HCT116 (cell line): Measurements from ENCODE around the gene HDDC3. TPM values are rescaled to one million over a fixed set of nuclear protein-coding genes. Genes with fewer than 3 reads are reported as not detected.
A peak's percentile ranks its signal among the peaks of the same experiment; 100 is the strongest.

Experiments used
- ATAC-seq: fragments of 200-7000 bp; cut with Tn5 transposase; 2 replicates; pipeline ENCODE4 v1.9.1; 2020; ENCODE audit warnings: mild to moderate bottlenecking, moderate library complexity
- BruUV-seq: library from RNA; stranded (reverse); fragments of 400-500 nt; replicated peaks from 2 replicates; lab custom pipeline; 2021; lab: Mats Ljungman, UMichigan
- CTCF ChIA-PET: fragments of 300-600 bp; sonication (Branson Sonifier 250); formaldehyde crosslinking; loops from one replicate; lab custom pipeline; 2021; ENCODE audit warnings: antibody characterized with exemption; lab: Charles Lee
- POLR2A ChIA-PET: fragments of 300-600, 350-600 bp; sonication (Branson Sonifier 250); formaldehyde crosslinking; loops from one replicate; lab custom pipeline; 2021; ENCODE audit warnings: antibody characterized with exemption; lab: Charles Lee
- RAD21 ChIA-PET, 2 experiments: fragments of 300-600 bp; sonication (Branson Sonifier 250); formaldehyde crosslinking; loops; one replicate each; lab custom pipeline; 2023; ENCODE audit warnings: low total read pairs in 2 of 2; ENCODE audit not compliant: uncharacterized antibody in 2 of 2, unreplicated experiment in 2 of 2, low non-redundant PET in 1 of 2; lab: Charles Lee
- DNase-seq: peaks from one replicate; pipeline ENCODE4 v3.0.0-alpha.2; 2010; ENCODE audit warnings: low read depth, low spot score
- H2AFZ ChIP-seq: fragments of 200-600 bp; shearing (Covaris generic), sonication (generic); 2 replicates; pipeline ENCODE4 v1.6.1; 2017; ENCODE audit warnings: low read depth, mixed run types, mixed read lengths, antibody characterized with exemption, low read length; ENCODE audit not compliant: poor library complexity, severe bottlenecking
- H3K27ac ChIP-seq: 2 replicates; pipeline ENCODE4 v1.5.1; 2012; ENCODE audit warnings: low read depth, low read length
- H3K27me3 ChIP-seq: fragments of 200-600 bp; sonication (generic); 2 replicates; pipeline ENCODE4 v1.6.1; 2016; ENCODE audit warnings: mixed run types, low read length, mixed read lengths; ENCODE audit not compliant: insufficient read depth
- H3K36me3 ChIP-seq, 2 experiments: fragments of 200-500 bp in 1 of 2; fragments of 200-600 bp in 1 of 2; sonication (Bioruptor generic) in 1 of 2; sonication (generic) in 1 of 2; 2 replicates each; pipeline versions ENCODE4 v1.5.1 to v1.6.1; 2014 to 2016; ENCODE audit warnings: low read length in 2 of 2, inconsistent platforms in 1 of 2, mixed read lengths in 1 of 2, mixed run types in 1 of 2; ENCODE audit not compliant: insufficient read depth in 2 of 2, control insufficient read depth in 1 of 2
- H3K4me1 ChIP-seq, 2 experiments: fragments of 200-600 bp in 1 of 2; sonication (generic) in 1 of 2; 2 replicates each; pipeline versions ENCODE4 v1.5.1 to v1.6.1; 2012 to 2017; ENCODE audit warnings: low read length in 2 of 2, inconsistent platforms in 1 of 2, mild to moderate bottlenecking in 1 of 2, mixed read lengths in 1 of 2, mixed run types in 1 of 2, moderate library complexity in 1 of 2; ENCODE audit not compliant: insufficient read depth in 2 of 2, control insufficient read depth in 1 of 2
- H3K4me2 ChIP-seq: fragments of 200-600 bp; sonication (generic); 2 replicates; pipeline ENCODE4 v1.6.1; 2017; ENCODE audit warnings: mixed run types, low read length, mixed read lengths
- H3K4me3 ChIP-seq, 2 experiments: fragments of 200-600 bp in 1 of 2; sonication (generic) in 1 of 2; replicated peaks in 1 of 2; 2 replicates each; pipeline ENCODE4 v1.5.1; 2011 to 2016; ENCODE audit warnings: low read length in 2 of 2, control low read depth in 1 of 2, low read depth in 1 of 2, mild to moderate bottlenecking in 1 of 2, mixed read lengths in 1 of 2, mixed run types in 1 of 2
- H3K79me2 ChIP-seq: fragments of 200-600 bp; sonication (generic); 2 replicates; pipeline ENCODE4 v1.6.1; 2017; ENCODE audit warnings: mild to moderate bottlenecking, mixed run types, low read length, moderate library complexity, mixed read lengths; ENCODE audit not compliant: insufficient read depth
- H3K9ac ChIP-seq: fragments of 200-600 bp; sonication (generic); 2 replicates; pipeline ENCODE4 v1.6.1; 2016; ENCODE audit warnings: low read length, mixed read lengths
- H3K9me2 ChIP-seq: fragments of 200-600 bp; sonication (generic), shearing (Covaris generic); 2 replicates; pipeline ENCODE4 v1.6.1; 2017; ENCODE audit warnings: mixed run types, mild to moderate bottlenecking, moderate library complexity; ENCODE audit not compliant: insufficient read depth
- H3K9me3 ChIP-seq, 2 experiments: fragments of 200-500 bp in 1 of 2; fragments of 200-600 bp in 1 of 2; sonication (Bioruptor generic) in 1 of 2; sonication (generic) in 1 of 2; 2 replicates each; pipeline ENCODE4 v1.6.1; 2014 to 2017; ENCODE audit warnings: low read length in 2 of 2, mixed read lengths in 2 of 2, inconsistent platforms in 1 of 2, low read depth in 1 of 2, mild to moderate bottlenecking in 1 of 2, mixed run types in 1 of 2, moderate library complexity in 1 of 2; ENCODE audit not compliant: control insufficient read depth in 1 of 2, insufficient read depth in 1 of 2
- H4K20me1 ChIP-seq: fragments of 200-600 bp; sonication (generic), shearing (Covaris generic); 2 replicates; pipeline ENCODE4 v1.6.1; 2017; ENCODE audit warnings: mixed run types, mild to moderate bottlenecking, moderate library complexity; ENCODE audit not compliant: insufficient read depth
- EGR1 ChIP-seq: IDR thresholded peaks from 2 replicates; pipeline ENCODE4 v1.6.1; 2012; ENCODE audit warnings: low read depth
- POLR2A ChIP-seq: IDR thresholded peaks from 2 replicates; pipeline ENCODE4 v1.7.0; 2011; ENCODE audit warnings: borderline replicate concordance; ENCODE audit not compliant: insufficient read depth, insufficient read length; ENCODE audit errors: extremely low read depth
- POLR2AphosphoS5 ChIP-seq: IDR thresholded peaks from 2 replicates; pipeline ENCODE4 v1.6.1; 2011; ENCODE audit warnings: mild to moderate bottlenecking, low read depth, low read length, moderate library complexity
- SRF ChIP-seq: IDR thresholded peaks from 2 replicates; pipeline ENCODE4 v1.6.1; 2012; ENCODE audit warnings: low read depth
- ZFX ChIP-seq: fragments of 450-650 bp; IDR thresholded peaks from 2 replicates; pipeline ENCODE4 v1.6.1; 2017
- intact Hi-C: fragments of 100-400 bp; cut with micrococcal nuclease; formaldehyde crosslinking; loops from 2 replicates; pipeline ENCODE4 v1.10.0; 2022
- total RNA-seq: library from RNA; stranded (reverse); gene quantifications from one replicate; pipeline ENCODE4 v1.2.1, GENCODE V29; 2021; ENCODE audit not compliant: unreplicated experiment
- TF ChIP-seq, protein P1 (sequence below), 3 experiments: fragments of 200-600 bp in 1 of 3; sonication (generic) in 1 of 3; IDR thresholded peaks in 2 of 3; conservative IDR thresholded peaks in 1 of 3; 2 replicates each; pipeline ENCODE4 v1.5.1; 2012 to 2017; ENCODE audit warnings: low read depth in 2 of 3, low read length in 2 of 3, antibody characterized with exemption in 1 of 3, borderline replicate concordance in 1 of 3, control low read depth in 1 of 3, mild to moderate bottlenecking in 1 of 3, mixed read lengths in 1 of 3, mixed run types in 1 of 3, moderate library complexity in 1 of 3; ENCODE audit not compliant: insufficient read depth in 1 of 3

The HDDC3 gene
- total RNA-seq, 1 experiment from 2014 or later = 20.4 TPM

DNA sequence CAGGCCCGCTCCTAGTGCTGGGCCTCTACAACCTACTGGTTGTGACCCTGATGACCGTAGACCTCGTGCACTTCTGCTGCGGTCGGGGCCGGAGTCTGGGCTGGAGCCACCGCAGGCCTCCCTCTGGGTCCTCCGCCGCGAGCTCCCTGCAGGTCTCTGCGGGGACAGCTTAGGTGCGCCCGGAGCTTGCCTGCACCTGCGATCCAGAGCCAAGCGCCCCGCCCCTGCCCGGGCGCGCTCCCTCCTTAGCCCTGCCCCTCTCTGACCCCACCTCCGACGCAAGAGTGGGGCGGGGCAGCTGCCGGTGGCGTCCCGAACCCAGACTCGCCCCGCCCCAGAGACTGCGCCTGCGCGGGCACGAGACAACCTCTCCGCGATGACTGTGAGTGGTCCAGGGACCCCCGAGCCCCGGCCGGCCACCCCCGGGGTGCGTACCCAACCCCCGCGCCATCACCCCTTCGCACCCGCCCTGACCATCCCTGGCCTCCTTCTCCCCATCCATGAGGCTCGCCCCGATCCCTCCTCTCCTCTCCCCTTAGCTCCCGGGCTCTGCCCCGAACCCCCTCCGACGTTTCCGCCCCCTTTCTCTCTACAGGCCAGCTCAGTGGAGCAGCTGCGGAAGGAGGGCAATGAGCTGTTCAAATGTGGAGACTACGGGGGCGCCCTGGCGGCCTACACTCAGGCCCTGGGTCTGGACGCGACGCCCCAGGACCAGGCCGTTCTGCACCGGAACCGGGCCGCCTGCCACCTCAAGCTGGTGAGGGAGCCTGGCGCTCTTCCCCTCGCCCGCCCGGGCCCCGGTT lies 2.8 kb upstream of the HDDC3 start, which contains the start of gene UNC45A:
UNC45A (plus strand) TSS at position 337 of the 803 bp plus-strand sequence; CDS start at position 377, 40 bp downstream.
- CTCF ChIA-PET = interaction anchor here (0.6 to 6.9 kb wide), 21 partner anchors 9 to 934 kb away, joined by 3 to 70 read pairs (median 6); partner anchors contain the start of genes MAN2A2 and RCCD1
- Histone ChIP-seq H3K27me3 (no peaks in the 10 kb centered on the region), H4K20me1 (no peaks in the 10 kb centered on the region), H3K4me3 (peak within 1 kb of the TSS; percentile 91 to 96), H3K36me3 (peaks cover 13 to 16% of the 10 kb centered on the region in 2 experiments; a peak in 3 of 4 replicates), H3K9me2 (no peaks in the 10 kb centered on the region), H3K4me1 (peaks cover 15 to 46% of the 10 kb centered on the region in 2 experiments; a peak in 3 of 4 replicates), H3K9me3 (no peaks in the 10 kb centered on the region), H3K4me2 (peak within 1 kb of the TSS; percentile 85), H2AFZ (peak within 1 kb of the TSS; percentile 1), H3K27ac (peak within 1 kb of the TSS; percentile 71), H3K79me2 (peaks cover 25% of the 10 kb centered on the region; the same call in 1 of the 2 replicates), H3K9ac (peak within 1 kb of the TSS; percentile 90)
- TF ChIP-seq, protein P1, sequence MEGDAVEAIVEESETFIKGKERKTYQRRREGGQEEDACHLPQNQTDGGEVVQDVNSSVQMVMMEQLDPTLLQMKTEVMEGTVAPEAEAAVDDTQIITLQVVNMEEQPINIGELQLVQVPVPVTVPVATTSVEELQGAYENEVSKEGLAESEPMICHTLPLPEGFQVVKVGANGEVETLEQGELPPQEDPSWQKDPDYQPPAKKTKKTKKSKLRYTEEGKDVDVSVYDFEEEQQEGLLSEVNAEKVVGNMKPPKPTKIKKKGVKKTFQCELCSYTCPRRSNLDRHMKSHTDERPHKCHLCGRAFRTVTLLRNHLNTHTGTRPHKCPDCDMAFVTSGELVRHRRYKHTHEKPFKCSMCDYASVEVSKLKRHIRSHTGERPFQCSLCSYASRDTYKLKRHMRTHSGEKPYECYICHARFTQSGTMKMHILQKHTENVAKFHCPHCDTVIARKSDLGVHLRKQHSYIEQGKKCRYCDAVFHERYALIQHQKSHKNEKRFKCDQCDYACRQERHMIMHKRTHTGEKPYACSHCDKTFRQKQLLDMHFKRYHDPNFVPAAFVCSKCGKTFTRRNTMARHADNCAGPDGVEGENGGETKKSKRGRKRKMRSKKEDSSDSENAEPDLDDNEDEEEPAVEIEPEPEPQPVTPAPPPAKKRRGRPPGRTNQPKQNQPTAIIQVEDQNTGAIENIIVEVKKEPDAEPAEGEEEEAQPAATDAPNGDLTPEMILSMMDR (IDR thresholded peaks at IDR 0.05 in 2 of 3, conservative IDR thresholded peaks at IDR 0.05 in 1 of 3; ENCODE audit: borderline replicate concordance in 1 of 3, insufficient read depth in 1 of 3, low read depth in 2 of 3, low read length in 2 of 3) = no peak
- TF ChIP-seq EGR1 (no peak), POLR2AphosphoS5 (peak; percentile 90), SRF (no peak), ZFX (peak; percentile 56), POLR2A (peak; percentile 67)
- ATAC-seq (peak; percentile 78), DNase-seq (peak; percentile 76)
- POLR2A ChIA-PET = interaction anchor here (0.7 to 1.6 kb wide), 10 partner anchors 8 to 642 kb away, joined by 3 to 21 read pairs (median 4); partner anchors contain the start of genes FURIN, MAN2A2 and RCCD1
- RAD21 ChIA-PET = interaction anchor here (0.9 to 1.8 kb wide), 4 partner anchors 19 to 98 kb away, joined by 3 to 10 read pairs (median 5); partner anchors contain the start of gene RCCD1 (in 2 of the 2)
- BruUV-seq = no TSS peak
- intact Hi-C loops = loop anchor here (1.0 to 5.0 kb wide), 3 partner anchors 20 to 615 kb away; partner anchors contain the start of gene RCCD1
